Esophagus muscularis mucosa (tissue), 4 donors: ENCODE measurements around the gene TAF6L. TPM values are rescaled to one million over a fixed set of nuclear protein-coding genes. Genes with fewer than 3 reads are reported as not detected.

Source experiments
- DNase-seq: peaks from one replicate; pipeline ENCODE4 v3.0.0-alpha.2; 2017; ENCODE audit errors: extremely low spot score
- H3K27ac ChIP-seq, 4 donors: fragments of 200-600 bp; sonication (generic); replicated peaks in 1 of 4; 1 replicate in 3 of 4; 2 replicates in 1 of 4; pipeline ENCODE4 v1.5.1; 2016 to 2019; ENCODE audit warnings: mild to moderate bottlenecking in 1 of 4
- H3K27me3 ChIP-seq, 4 donors: fragments of 200-600 bp; sonication (generic); one replicate each; pipeline versions ENCODE4 v1.5.1 to v1.6.0; 2016 to 2019
- H3K36me3 ChIP-seq, 4 donors: fragments of 200-600 bp; sonication (generic); one replicate each; pipeline ENCODE4 v1.5.1; 2016 to 2019
- H3K4me1 ChIP-seq, 4 donors: fragments of 200-600 bp; sonication (generic); one replicate each; pipeline ENCODE4 v1.5.1; 2016 to 2019
- H3K4me3 ChIP-seq, 4 donors: fragments of 200-600 bp; sonication (generic); 1 replicate in 2 of 4; 2 replicates in 2 of 4; pipeline ENCODE4 v1.5.1; 2016 to 2019; ENCODE audit warnings: mild to moderate bottlenecking in 4 of 4, moderate library complexity in 1 of 4
- H3K9me3 ChIP-seq, 4 donors: fragments of 200-600 bp; sonication (generic); 1 replicate in 3 of 4; 2 replicates in 1 of 4; pipeline ENCODE4 v1.5.1; 2016 to 2019
- EP300 ChIP-seq: sonication (generic); formaldehyde crosslinking; IDR thresholded peaks from one replicate; pipeline ENCODE4 v1.6.1; 2017; ENCODE audit warnings: antibody characterized with exemption
- POLR2A ChIP-seq: fragments of 450-650 bp; IDR thresholded peaks from one replicate; pipeline ENCODE4 v1.6.1; 2017; ENCODE audit warnings: antibody characterized with exemption, moderate library complexity, mild to moderate bottlenecking, low read depth
- POLR2AphosphoS5 ChIP-seq, 2 donors: sonication (generic); formaldehyde crosslinking; IDR thresholded peaks; one replicate each; pipeline ENCODE4 v1.6.1; 2017; ENCODE audit warnings: antibody characterized with exemption in 2 of 2
- WGBS: methylation state at CpG from one replicate; pipeline ENCODE4 v1.1.5; 2018; 5-methylcytosine and 5-hydroxymethylcytosine counted together
- intact Hi-C: fragments of 100-400 bp; cut with DNase I; formaldehyde crosslinking; loops from one replicate; pipeline ENCODE4 v1.15.1; 2023
- total RNA-seq, 4 donors: library from RNA; depleted of rRNA; stranded (reverse); fragments of >200 nt; gene quantifications; one replicate each; pipeline versions ENCODE4 v1.1.0 to v1.2.1, GENCODE V29; 2016
- TF ChIP-seq, protein P1 (sequence below), 3 experiments: fragments of 200-600 bp in 2 of 3; fragments of 450-650 bp in 1 of 3; sonication (generic) in 2 of 3; IDR thresholded peaks; one replicate each; pipeline ENCODE4 v1.5.1; 2017 to 2019; ENCODE audit warnings: antibody characterized with exemption in 3 of 3, mild to moderate bottlenecking in 2 of 3, moderate library complexity in 1 of 3

The TAF6L gene, protein sequence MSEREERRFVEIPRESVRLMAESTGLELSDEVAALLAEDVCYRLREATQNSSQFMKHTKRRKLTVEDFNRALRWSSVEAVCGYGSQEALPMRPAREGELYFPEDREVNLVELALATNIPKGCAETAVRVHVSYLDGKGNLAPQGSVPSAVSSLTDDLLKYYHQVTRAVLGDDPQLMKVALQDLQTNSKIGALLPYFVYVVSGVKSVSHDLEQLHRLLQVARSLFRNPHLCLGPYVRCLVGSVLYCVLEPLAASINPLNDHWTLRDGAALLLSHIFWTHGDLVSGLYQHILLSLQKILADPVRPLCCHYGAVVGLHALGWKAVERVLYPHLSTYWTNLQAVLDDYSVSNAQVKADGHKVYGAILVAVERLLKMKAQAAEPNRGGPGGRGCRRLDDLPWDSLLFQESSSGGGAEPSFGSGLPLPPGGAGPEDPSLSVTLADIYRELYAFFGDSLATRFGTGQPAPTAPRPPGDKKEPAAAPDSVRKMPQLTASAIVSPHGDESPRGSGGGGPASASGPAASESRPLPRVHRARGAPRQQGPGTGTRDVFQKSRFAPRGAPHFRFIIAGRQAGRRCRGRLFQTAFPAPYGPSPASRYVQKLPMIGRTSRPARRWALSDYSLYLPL
- total RNA-seq, result 10 to 100 TPM; 12.0 to 27.2 (median 14.6) TPM

- intact Hi-C loops, result no loop called here
- H3K27me3 ChIP-seq, result no peaks in the 10 kb centered on the region
- no peak for TF ChIP-seq EP300
- TF ChIP-seq POLR2A, result peak; percentile 15
- TF ChIP-seq, protein P1, sequence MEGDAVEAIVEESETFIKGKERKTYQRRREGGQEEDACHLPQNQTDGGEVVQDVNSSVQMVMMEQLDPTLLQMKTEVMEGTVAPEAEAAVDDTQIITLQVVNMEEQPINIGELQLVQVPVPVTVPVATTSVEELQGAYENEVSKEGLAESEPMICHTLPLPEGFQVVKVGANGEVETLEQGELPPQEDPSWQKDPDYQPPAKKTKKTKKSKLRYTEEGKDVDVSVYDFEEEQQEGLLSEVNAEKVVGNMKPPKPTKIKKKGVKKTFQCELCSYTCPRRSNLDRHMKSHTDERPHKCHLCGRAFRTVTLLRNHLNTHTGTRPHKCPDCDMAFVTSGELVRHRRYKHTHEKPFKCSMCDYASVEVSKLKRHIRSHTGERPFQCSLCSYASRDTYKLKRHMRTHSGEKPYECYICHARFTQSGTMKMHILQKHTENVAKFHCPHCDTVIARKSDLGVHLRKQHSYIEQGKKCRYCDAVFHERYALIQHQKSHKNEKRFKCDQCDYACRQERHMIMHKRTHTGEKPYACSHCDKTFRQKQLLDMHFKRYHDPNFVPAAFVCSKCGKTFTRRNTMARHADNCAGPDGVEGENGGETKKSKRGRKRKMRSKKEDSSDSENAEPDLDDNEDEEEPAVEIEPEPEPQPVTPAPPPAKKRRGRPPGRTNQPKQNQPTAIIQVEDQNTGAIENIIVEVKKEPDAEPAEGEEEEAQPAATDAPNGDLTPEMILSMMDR (IDR thresholded peaks at IDR 0.05), result no peak
- peak; percentile 57 to 80 for TF ChIP-seq POLR2AphosphoS5 (IDR thresholded peaks at IDR 0.05)
- H3K9me3 ChIP-seq, result no peaks in the 10 kb centered on the region
- peaks cover 7 to 33% (median 29%) of the 10 kb centered on the region in 4 donors for H3K36me3 ChIP-seq
- H3K4me1 ChIP-seq, result peaks cover 18 to 36% (median 28%) of the 10 kb centered on the region in 4 donors
- H3K4me3 ChIP-seq, result peak within 1 kb of the TSS; percentile 70 to 79 (median 74)
- peak; percentile 99 for DNase-seq
- WGBS, result 3% methylated on average over 25 of the region's 60 CpGs
- peak within 1 kb of the TSS; percentile 92 to 96 (median 96) for H3K27ac ChIP-seq
Observed at GRCh38 chr11:62771144-62772021, at the start of gene TAF6L. TAF6L (plus strand) TSS chr11:62771396; CDS start chr11:62775784, 4,388 bp downstream.

GRCh38 chr11:62721994-62722393, 49.2 kb upstream of the TAF6L start:
- intact Hi-C loops, result no loop called here
- Histone ChIP-seq H3K27me3 (no peaks in the 10 kb centered on the region), H3K36me3 (peaks cover 66 to 72% (median 70%) of the 10 kb centered on the region in 4 donors), H3K9me3 (no peaks in the 10 kb centered on the region), H3K4me1 (peaks cover 26 to 51% (median 42%) of the 10 kb centered on the region in 4 donors), H3K4me3 (no peak overlapping the region), H3K27ac (peak overlapping the region in 1 of 4 donors; percentile 5)
- TF ChIP-seq POLR2AphosphoS5 (IDR thresholded peaks at IDR 0.05) (no peak), EP300 (no peak), POLR2A (no peak)
- TF ChIP-seq, protein P1 (IDR thresholded peaks at IDR 0.05), result no peak
- WGBS, result 46% methylated on average over 7 of the region's 7 CpGs
- no peak for DNase-seq

GRCh38 chr11:62724171-62724570, 47.0 kb upstream of the TAF6L start:
- 25% methylated on average over 8 of the region's 8 CpGs for WGBS
- Histone ChIP-seq H3K4me1 (peaks cover 26 to 52% (median 43%) of the 10 kb centered on the region in 4 donors), H3K27ac (peak overlapping the region in 2 of 4 donors; percentile 1 to 89), H3K9me3 (no peaks in the 10 kb centered on the region), H3K4me3 (peak overlapping the region; percentile 27 to 94 (median 90)), H3K36me3 (peaks cover 46 to 50% (median 48%) of the 10 kb centered on the region in 4 donors), H3K27me3 (no peaks in the 10 kb centered on the region)
- intact Hi-C loops, result no loop called here
- no peak for DNase-seq
- TF ChIP-seq, protein P1 (IDR thresholded peaks at IDR 0.05), result no peak
- TF ChIP-seq POLR2AphosphoS5 (IDR thresholded peaks at IDR 0.05), result no peak
- TF ChIP-seq EP300, result no peak
- no peak for TF ChIP-seq POLR2A

DNA sequence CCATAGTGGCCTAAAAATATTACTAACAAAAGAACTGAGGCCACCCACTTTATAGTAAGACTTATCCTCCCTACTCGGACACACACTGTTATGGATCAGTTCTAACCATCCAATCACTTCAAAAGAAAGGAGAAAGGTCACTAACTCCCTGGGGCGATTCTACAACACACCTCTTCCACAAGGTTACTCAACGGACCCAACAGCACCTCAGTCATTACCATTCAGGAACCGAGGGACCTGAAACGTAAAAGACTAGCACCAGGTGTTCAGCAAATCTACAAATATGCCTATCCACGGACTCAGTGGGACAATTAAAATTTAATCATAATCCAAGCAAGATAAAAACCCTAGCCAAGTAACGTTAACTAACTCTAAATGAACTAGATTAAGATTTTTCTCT, 45.5 kb upstream of the TAF6L start:
- no peaks in the 10 kb centered on the region for H3K9me3 ChIP-seq
- peak overlapping the region; percentile 89 to 97 (median 94) for H3K27ac ChIP-seq
- no peaks in the 10 kb centered on the region for H3K27me3 ChIP-seq
- 1% methylated on average over 7 of the region's 7 CpGs for WGBS
- intact Hi-C loops, result no loop called here
- DNase-seq, result no peak
- H3K4me3 ChIP-seq, result peak overlapping the region; percentile 85 to 94 (median 90)
- H3K36me3 ChIP-seq, result peaks cover 31 to 43% (median 35%) of the 10 kb centered on the region in 4 donors
- H3K4me1 ChIP-seq, result peaks cover 40 to 61% (median 54%) of the 10 kb centered on the region in 4 donors
- TF ChIP-seq, protein P1 (IDR thresholded peaks at IDR 0.05), result no peak
- TF ChIP-seq EP300, result no peak
- no peak for TF ChIP-seq POLR2A
- TF ChIP-seq POLR2AphosphoS5 (IDR thresholded peaks at IDR 0.05), result no peak
